IMR-90 (cell line): ENCODE measurements around the gene KAT7.

Experiments
- BHLHE40 ChIP-seq: fragments of 150-350 bp; IDR thresholded peaks from 2 replicates; pipeline ENCODE4 v1.6.1; 2016; ENCODE audit warnings: mild to moderate bottlenecking, low read depth, low read length
- CTCF ChIP-seq: conservative IDR thresholded peaks from 2 replicates; pipeline ENCODE4 v1.5.1; 2012; ENCODE audit warnings: mild to moderate bottlenecking, low read depth, low read length, improper control_type of control experiment
- MXI1 ChIP-seq: IDR thresholded peaks from 2 replicates; pipeline ENCODE4 v1.6.1; 2012; ENCODE audit warnings: low read depth, mild to moderate bottlenecking, low read length, moderate library complexity, borderline replicate concordance
- POLR2A ChIP-seq: IDR thresholded peaks from 2 replicates; pipeline ENCODE4 v1.6.1; 2012; ENCODE audit warnings: mild to moderate bottlenecking, low read depth, low read length
- RAD21 ChIP-seq: IDR thresholded peaks from 2 replicates; pipeline ENCODE4 v1.6.1; 2012; ENCODE audit warnings: low read length, improper control_type of control experiment
- RCOR1 ChIP-seq: IDR thresholded peaks from 2 replicates; pipeline ENCODE4 v1.6.1; 2012; ENCODE audit warnings: mild to moderate bottlenecking, low read length, improper control_type of control experiment; ENCODE audit not compliant: insufficient replicate concordance
- RFX5 ChIP-seq: IDR thresholded peaks from 2 replicates; pipeline ENCODE4 v1.8.0; 2012; ENCODE audit warnings: low read depth, mild to moderate bottlenecking, low read length, moderate library complexity
- USF2 ChIP-seq: fragments of 150-350 bp; IDR thresholded peaks from 2 replicates; pipeline ENCODE4 v1.6.1; 2017; ENCODE audit warnings: mild to moderate bottlenecking, antibody characterized with exemption, low read length, low read depth

GRCh38 chr17:49858796-49859195, 70.3 kb downstream of the KAT7 start:
- no peak for TF ChIP-seq POLR2A
- TF ChIP-seq CTCF, result no peak
- no peak for TF ChIP-seq RCOR1
- TF ChIP-seq USF2, result no peak
- TF ChIP-seq RAD21, result no peak
- no peak for TF ChIP-seq RFX5
- TF ChIP-seq MXI1, result no peak
- no peak for TF ChIP-seq BHLHE40
